ACC112 (cell line): ENCODE measurements around the gene XPNPEP3.

ENCODE experiments used
- H2AFZ ChIP-seq: fragments of 200-600 bp; sonication (generic); one replicate; pipeline ENCODE4 v1.6.0; 2017; ENCODE audit warnings: antibody characterized with exemption, low read length; ENCODE audit not compliant: unreplicated experiment
- H3K27ac ChIP-seq: fragments of 200-600 bp; sonication (generic); 2 replicates; pipeline ENCODE4 v1.5.1; 2014; ENCODE audit warnings: low read depth, mild to moderate bottlenecking, antibody characterized with exemption, low read length, moderate library complexity
- H3K27me3 ChIP-seq: fragments of 200-600 bp; sonication (generic); 2 replicates; pipeline ENCODE4 v1.6.1; 2014; ENCODE audit warnings: mild to moderate bottlenecking, antibody characterized with exemption, low read length, moderate library complexity, mixed read lengths; ENCODE audit not compliant: insufficient read depth
- H3K36me3 ChIP-seq: fragments of 200-600 bp; sonication (generic); 2 replicates; pipeline ENCODE4 v1.6.1; 2016; ENCODE audit warnings: mild to moderate bottlenecking, antibody characterized with exemption, low read length, moderate library complexity, mixed read lengths; ENCODE audit not compliant: insufficient read depth
- H3K4me1 ChIP-seq: fragments of 200-600 bp; sonication (generic); one replicate; pipeline ENCODE4 v1.6.1; 2016; ENCODE audit warnings: low read length, mixed read lengths; ENCODE audit not compliant: insufficient read depth, unreplicated experiment, control insufficient read depth
- H3K4me3 ChIP-seq: fragments of 200-600 bp; sonication (generic); 2 replicates; pipeline ENCODE4 v1.5.1; 2014; ENCODE audit warnings: mild to moderate bottlenecking, low read depth, low read length
- H3K79me2 ChIP-seq: fragments of 200-600 bp; sonication (generic); one replicate; pipeline ENCODE4 v1.6.0; 2016; ENCODE audit warnings: low read length; ENCODE audit not compliant: control insufficient read depth, unreplicated experiment, insufficient read depth

XPNPEP3 gene

DNA sequence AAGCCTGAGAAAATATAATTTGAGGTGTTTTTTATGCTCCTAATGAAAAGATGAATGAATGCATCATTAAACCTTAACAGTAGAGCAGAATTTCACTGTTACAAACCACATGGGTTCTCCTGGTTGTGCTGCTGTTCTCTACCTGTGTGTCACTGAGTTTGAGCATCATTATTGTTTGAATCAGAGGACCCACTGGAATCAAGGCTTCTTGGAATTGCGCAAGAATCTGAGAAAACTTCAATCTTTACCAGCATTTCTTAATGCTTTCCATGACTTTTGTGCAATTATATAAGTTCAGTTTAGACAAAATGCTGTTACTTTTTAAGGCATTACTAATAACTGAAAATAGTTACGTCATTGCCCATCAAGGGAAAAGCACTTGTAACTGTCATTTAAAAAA lies 75.4 kb downstream of the XPNPEP3 start:
- H3K4me1 ChIP-seq = no peaks in the 10 kb centered on the region
- no peak overlapping the region for H3K4me3 ChIP-seq
- no peaks in the 10 kb centered on the region for H3K36me3 ChIP-seq
- no peak overlapping the region for H2AFZ ChIP-seq
- H3K79me2 ChIP-seq = no peaks in the 10 kb centered on the region
- no peak overlapping the region for H3K27ac ChIP-seq
- no peaks in the 10 kb centered on the region for H3K27me3 ChIP-seq

- H3K36me3 ChIP-seq = no peaks in the 10 kb centered on the region
- H3K4me3 ChIP-seq = no peak overlapping the region
- no peak overlapping the region for H2AFZ ChIP-seq
- no peaks in the 10 kb centered on the region for H3K4me1 ChIP-seq
- no peak overlapping the region for H3K27ac ChIP-seq
- no peaks in the 10 kb centered on the region for H3K79me2 ChIP-seq
- no peaks in the 10 kb centered on the region for H3K27me3 ChIP-seq
These were observed 82.3 kb downstream of the XPNPEP3 start for GRCh38 chr22:40939202-40939601.

DNA sequence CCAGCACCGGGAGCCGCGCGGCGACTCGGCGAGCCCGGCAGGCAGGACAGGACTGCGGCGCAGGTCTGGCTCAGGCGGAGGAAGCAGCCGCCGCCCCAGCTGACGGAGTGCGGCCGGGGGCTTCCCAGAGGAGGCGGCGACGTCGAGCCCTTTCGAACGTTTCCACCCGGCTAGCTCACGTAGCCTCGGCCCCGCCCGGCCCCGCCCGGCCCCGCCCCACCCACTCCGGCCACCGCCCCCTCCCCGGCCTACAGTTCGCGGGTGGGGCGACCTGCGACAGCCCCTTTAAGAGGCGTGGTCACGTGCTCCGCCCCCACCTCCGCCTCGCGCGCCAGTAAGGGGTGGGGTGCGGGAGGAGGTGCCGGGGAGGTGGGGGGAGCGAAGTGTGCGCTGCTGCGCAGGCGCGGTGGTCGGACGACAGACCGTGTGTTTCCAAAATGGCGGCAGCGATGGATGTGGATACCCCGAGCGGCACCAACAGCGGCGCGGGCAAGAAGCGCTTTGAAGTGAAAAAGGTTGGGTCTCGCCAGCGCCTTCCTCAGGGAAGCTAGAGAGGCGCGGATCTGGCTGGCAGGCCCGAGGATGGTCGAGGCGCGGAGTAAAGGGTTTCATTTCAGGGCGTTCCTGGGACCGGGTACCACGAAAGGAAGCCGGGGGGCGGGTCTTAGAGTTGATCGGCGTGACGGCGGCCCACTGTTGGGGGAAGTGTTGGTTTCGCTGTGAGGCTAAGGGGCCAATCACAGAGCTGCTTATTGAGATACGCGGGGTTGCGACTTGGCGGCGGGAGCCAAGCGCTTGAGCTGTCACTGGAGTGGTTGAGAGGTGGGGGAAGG lies 94.2 kb downstream of the XPNPEP3 start, which contains the start of gene RBX1:
Gene RBX1, plus strand, starts transcription at position 417 of the 833 bp plus-strand sequence. Its CDS starts 21 bp downstream, at position 438.
- no peaks in the 10 kb centered on the region for H3K27me3 ChIP-seq
- H3K4me3 ChIP-seq = peak within 1 kb of the TSS; percentile 97

GRCh38 chr22:40951795-40952605 lies 95.1 kb downstream of the XPNPEP3 start:
- H3K27ac ChIP-seq = peak overlapping the region; percentile 84
- H3K4me1 ChIP-seq = peaks cover 9% of the 10 kb centered on the region
- peaks cover 45% of the 10 kb centered on the region for H3K79me2 ChIP-seq
- peak overlapping the region; percentile 97 for H3K4me3 ChIP-seq
- no peaks in the 10 kb centered on the region for H3K27me3 ChIP-seq
- no peaks in the 10 kb centered on the region; the same call in 1 of the 2 replicates for H3K36me3 ChIP-seq
- no peak overlapping the region for H2AFZ ChIP-seq

More for the DNA sequence above, 94.2 kb downstream of the XPNPEP3 start, which contains the start of gene RBX1:
- Histone ChIP-seq H3K79me2 (peaks cover 44% of the 10 kb centered on the region), H3K27ac (peak within 1 kb of the TSS; percentile 88), H2AFZ (peak within 1 kb of the TSS; percentile 90), H3K4me1 (peaks cover 9% of the 10 kb centered on the region), H3K36me3 (no peaks in the 10 kb centered on the region; the same call in 1 of the 2 replicates)

DNA sequence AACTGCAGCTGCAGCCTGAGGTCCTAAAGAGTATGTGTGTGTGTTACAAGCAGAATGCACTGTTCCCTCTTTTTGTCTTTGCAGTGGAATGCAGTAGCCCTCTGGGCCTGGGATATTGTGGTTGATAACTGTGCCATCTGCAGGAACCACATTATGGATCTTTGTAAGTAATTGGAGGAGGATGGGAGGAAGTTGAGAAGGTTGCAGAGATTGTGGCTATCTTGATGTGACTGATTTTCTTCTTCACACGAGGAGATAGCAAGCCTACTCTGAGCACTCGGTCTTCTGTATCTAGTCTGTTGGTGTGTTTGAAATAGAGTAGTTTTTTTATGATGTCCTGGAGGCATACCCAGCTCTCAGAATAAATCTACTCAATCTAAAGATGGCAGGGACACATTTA lies 96.5 kb downstream of the XPNPEP3 start:
- Histone ChIP-seq H3K4me1 (peaks cover 9% of the 10 kb centered on the region), H3K4me3 (peak overlapping the region; percentile 44), H3K27me3 (no peaks in the 10 kb centered on the region), H2AFZ (no peak overlapping the region), H3K79me2 (peaks cover 54% of the 10 kb centered on the region), H3K27ac (no peak overlapping the region), H3K36me3 (no peaks in the 10 kb centered on the region; the same call in 1 of the 2 replicates)

- no peak overlapping the region for H2AFZ ChIP-seq
- H3K36me3 ChIP-seq = no peaks in the 10 kb centered on the region; the same call in 1 of the 2 replicates
- peaks cover 9% of the 10 kb centered on the region for H3K4me1 ChIP-seq
- H3K4me3 ChIP-seq = no peak overlapping the region
- no peaks in the 10 kb centered on the region for H3K27me3 ChIP-seq
- no peak overlapping the region for H3K27ac ChIP-seq
- H3K79me2 ChIP-seq = peaks cover 55% of the 10 kb centered on the region
These were observed 97.2 kb downstream of the XPNPEP3 start for GRCh38 chr22:40954113-40954512.

- Histone ChIP-seq H3K79me2 (peaks cover 52% of the 10 kb centered on the region), H3K36me3 (no peaks in the 10 kb centered on the region; the same call in 1 of the 2 replicates), H3K27ac (no peak overlapping the region)
These were observed 98.6 kb downstream of the XPNPEP3 start for GRCh38 chr22:40955571-40955970.

DNA sequence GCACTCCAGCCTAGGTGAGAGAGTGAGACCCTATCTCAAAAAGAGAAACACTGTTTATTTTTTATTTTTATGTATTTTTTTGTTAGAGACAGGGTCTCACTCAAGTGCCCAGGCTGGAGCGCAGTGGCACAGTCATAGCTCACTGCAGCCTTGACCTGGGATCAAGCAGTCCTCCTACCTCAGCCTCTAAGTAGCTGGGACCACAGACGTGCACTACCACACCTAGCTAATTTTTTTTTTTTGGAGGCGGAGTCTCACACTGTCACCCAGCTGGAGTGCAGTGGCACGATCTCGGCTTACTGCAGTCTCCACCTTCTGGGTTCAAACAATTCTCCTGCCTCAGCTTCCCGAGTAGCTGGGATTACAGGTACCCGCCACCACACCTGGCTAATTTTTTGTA lies 100.7 kb downstream of the XPNPEP3 start:
- Histone ChIP-seq H3K4me3 (no peak overlapping the region), H3K27me3 (no peaks in the 10 kb centered on the region), H3K4me1 (peaks cover 9% of the 10 kb centered on the region), H3K27ac (no peak overlapping the region), H3K79me2 (peaks cover 44% of the 10 kb centered on the region), H2AFZ (no peak overlapping the region), H3K36me3 (no peaks in the 10 kb centered on the region; the same call in 1 of the 2 replicates)

More at GRCh38 chr22:40955571-40955970, 98.6 kb downstream of the XPNPEP3 start:
- H3K4me1 ChIP-seq = peaks cover 9% of the 10 kb centered on the region
- H3K27me3 ChIP-seq = no peaks in the 10 kb centered on the region
- no peak overlapping the region for H2AFZ ChIP-seq
- no peak overlapping the region for H3K4me3 ChIP-seq

- no peak overlapping the region for H2AFZ ChIP-seq
- H3K27ac ChIP-seq = no peak overlapping the region
- H3K79me2 ChIP-seq = peaks cover 38% of the 10 kb centered on the region
- no peaks in the 10 kb centered on the region; the same call in 1 of the 2 replicates for H3K36me3 ChIP-seq
- peaks cover 6% of the 10 kb centered on the region for H3K4me1 ChIP-seq
- no peaks in the 10 kb centered on the region for H3K27me3 ChIP-seq
- no peak overlapping the region for H3K4me3 ChIP-seq
These were observed 101.4 kb downstream of the XPNPEP3 start for GRCh38 chr22:40958299-40958698.

DNA sequence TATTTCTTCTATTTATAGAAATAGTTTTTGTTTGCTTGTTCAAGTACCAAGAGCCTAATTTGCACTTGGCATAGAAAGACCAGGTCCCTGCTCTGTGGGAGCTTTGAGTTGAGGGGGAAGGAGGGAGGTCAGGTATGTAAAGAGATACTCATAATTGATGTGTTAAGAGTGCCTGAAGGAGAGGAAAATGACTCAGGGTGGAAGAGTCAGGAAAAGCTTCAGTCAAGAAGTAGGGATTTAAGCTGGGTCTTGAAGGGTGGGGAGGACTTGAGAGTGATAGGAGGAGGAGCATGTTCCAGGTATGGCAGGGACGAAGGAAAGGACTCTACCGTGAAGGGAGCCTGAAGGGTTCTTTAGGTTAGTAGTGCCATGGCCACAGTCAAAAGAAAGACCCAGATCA lies 103.2 kb downstream of the XPNPEP3 start:
- Histone ChIP-seq H2AFZ (no peak overlapping the region), H3K79me2 (peaks cover 23% of the 10 kb centered on the region), H3K27me3 (no peaks in the 10 kb centered on the region), H3K27ac (no peak overlapping the region), H3K36me3 (no peaks in the 10 kb centered on the region; the same call in 1 of the 2 replicates), H3K4me1 (no peaks in the 10 kb centered on the region), H3K4me3 (no peak overlapping the region)
